Adrenal gland (tissue), 5 donors: ENCODE measurements around the gene KIF16B.

Experiments
- POLR2A ChIP-seq, 2 donors: fragments of 450-650 bp; IDR thresholded peaks; one replicate each; pipeline ENCODE4 v1.6.1; 2017; ENCODE audit warnings: antibody characterized with exemption in 2 of 2, mild to moderate bottlenecking in 2 of 2, moderate library complexity in 1 of 2
- TF ChIP-seq, protein P1 (sequence below), 6 experiments: fragments of 450-650 bp in 4 of 6; fragments of 200-600 bp in 2 of 6; sonication (generic) in 1 of 6; IDR thresholded peaks; 1 replicate in 5 of 6; 2 replicates in 1 of 6; pipeline versions ENCODE4 v1.5.1 to v1.8.0; 2016 to 2021; ENCODE audit warnings: antibody characterized with exemption in 6 of 6, mild to moderate bottlenecking in 2 of 6, moderate library complexity in 1 of 6
- donor health status: DM: no; HTN: no; CAD: no.

DNA sequence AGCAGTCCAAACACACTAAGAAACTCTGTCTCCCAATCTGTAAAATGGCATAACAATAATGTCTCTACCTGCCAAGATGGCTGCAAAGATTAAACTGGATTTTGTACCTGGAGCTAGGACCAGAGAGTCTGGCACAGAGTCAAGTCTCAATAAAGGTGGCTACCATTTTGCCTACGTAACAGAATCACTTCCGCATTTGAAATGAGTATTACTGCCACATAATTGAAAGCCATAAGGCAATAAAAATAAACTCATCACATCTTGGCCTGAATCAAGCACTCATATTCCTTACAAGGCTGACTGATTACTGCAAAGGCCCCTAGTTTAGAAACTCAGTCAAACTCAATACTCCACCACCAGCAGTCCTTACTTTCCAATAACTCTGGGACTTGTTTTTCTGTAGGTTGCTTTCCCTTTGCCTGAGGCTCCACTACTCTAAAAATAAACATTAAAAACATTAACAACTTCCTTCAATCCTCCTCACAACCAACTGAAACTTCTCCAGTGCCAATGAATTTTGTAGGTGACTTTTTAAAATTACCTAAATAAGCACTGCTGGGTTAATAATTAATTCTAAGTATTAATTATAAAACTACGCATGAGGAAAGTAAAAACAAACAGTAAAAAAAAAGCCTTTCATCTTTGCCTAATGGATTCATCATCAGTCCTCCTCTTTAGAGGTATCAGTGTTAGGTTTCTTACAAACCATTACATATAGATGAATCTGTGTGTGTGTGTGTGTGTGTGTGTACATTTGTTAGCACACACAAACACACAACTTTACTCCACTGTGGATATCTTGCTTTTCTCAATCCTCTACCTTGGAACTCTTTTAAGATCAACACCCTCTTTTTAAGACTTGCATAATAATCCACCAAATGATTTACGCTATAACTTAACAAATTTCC, 3.7 kb downstream of the KIF16B start:
- TF ChIP-seq, protein P1, sequence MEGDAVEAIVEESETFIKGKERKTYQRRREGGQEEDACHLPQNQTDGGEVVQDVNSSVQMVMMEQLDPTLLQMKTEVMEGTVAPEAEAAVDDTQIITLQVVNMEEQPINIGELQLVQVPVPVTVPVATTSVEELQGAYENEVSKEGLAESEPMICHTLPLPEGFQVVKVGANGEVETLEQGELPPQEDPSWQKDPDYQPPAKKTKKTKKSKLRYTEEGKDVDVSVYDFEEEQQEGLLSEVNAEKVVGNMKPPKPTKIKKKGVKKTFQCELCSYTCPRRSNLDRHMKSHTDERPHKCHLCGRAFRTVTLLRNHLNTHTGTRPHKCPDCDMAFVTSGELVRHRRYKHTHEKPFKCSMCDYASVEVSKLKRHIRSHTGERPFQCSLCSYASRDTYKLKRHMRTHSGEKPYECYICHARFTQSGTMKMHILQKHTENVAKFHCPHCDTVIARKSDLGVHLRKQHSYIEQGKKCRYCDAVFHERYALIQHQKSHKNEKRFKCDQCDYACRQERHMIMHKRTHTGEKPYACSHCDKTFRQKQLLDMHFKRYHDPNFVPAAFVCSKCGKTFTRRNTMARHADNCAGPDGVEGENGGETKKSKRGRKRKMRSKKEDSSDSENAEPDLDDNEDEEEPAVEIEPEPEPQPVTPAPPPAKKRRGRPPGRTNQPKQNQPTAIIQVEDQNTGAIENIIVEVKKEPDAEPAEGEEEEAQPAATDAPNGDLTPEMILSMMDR (IDR thresholded peaks at IDR 0.05): no peak
- TF ChIP-seq POLR2A (IDR thresholded peaks at IDR 0.05): no peak
